KMS-11 (cell line): Measurements from ENCODE around the gene LRRIQ1.

ENCODE experiments used
- H2AFZ ChIP-seq: fragments of 200-600 bp; sonication (generic); 2 replicates; pipeline ENCODE4 v1.6.1; 2016; ENCODE audit warnings: antibody characterized with exemption, mixed run types, low read depth
- H3K27ac ChIP-seq: fragments of 200-600 bp; sonication (generic); 2 replicates; pipeline ENCODE4 v1.6.1; 2016; ENCODE audit warnings: mild to moderate bottlenecking, mixed run types
- H3K27me3 ChIP-seq: fragments of 200-600 bp; sonication (generic); 2 replicates; pipeline ENCODE4 v1.6.1; 2017; ENCODE audit warnings: mild to moderate bottlenecking, low read depth, mixed run types, moderate library complexity; ENCODE audit not compliant: insufficient read depth
- H3K36me3 ChIP-seq: fragments of 200-600 bp; sonication (generic); 2 replicates; pipeline ENCODE4 v1.6.1; 2017; ENCODE audit warnings: mild to moderate bottlenecking, mixed run types; ENCODE audit not compliant: insufficient read depth
- H3K4me1 ChIP-seq: fragments of 200-600 bp; sonication (generic); 2 replicates; pipeline ENCODE4 v1.6.1; 2016; ENCODE audit warnings: mild to moderate bottlenecking, low read depth, mixed run types; ENCODE audit not compliant: poor library complexity, severe bottlenecking
- H3K4me2 ChIP-seq: fragments of 200-600 bp; sonication (generic); 2 replicates; pipeline ENCODE4 v1.7.0; 2016; ENCODE audit warnings: mild to moderate bottlenecking, mixed run types
- H3K4me3 ChIP-seq: fragments of 200-600 bp; sonication (generic); IDR thresholded peaks from 2 replicates; pipeline ENCODE4 v1.6.1; 2017; ENCODE audit warnings: low read depth, low read length, mixed read lengths; ENCODE audit not compliant: insufficient read depth
- H3K79me2 ChIP-seq: fragments of 200-600 bp; sonication (generic); 2 replicates; pipeline ENCODE4 v1.6.1; 2016; ENCODE audit warnings: low read depth, mixed run types; ENCODE audit not compliant: insufficient read depth
- H3K9ac ChIP-seq: fragments of 200-600 bp; sonication (generic); 2 replicates; pipeline ENCODE4 v1.6.1; 2016; ENCODE audit warnings: mild to moderate bottlenecking, mixed run types
- H4K20me1 ChIP-seq: fragments of 200-600 bp; sonication (generic); 2 replicates; pipeline ENCODE4 v1.6.1; 2016; ENCODE audit warnings: mild to moderate bottlenecking, mixed run types; ENCODE audit not compliant: insufficient read depth
- CTCF ChIP-seq: fragments of 200-600 bp; sonication (generic); conservative IDR thresholded peaks from 2 replicates; pipeline ENCODE4 v1.6.1; 2017; ENCODE audit warnings: low read depth, mild to moderate bottlenecking, antibody characterized with exemption, low read length, moderate library complexity, mixed read lengths

Gene LRRIQ1

GRCh38 chr12:85059594-85059993, 23.4 kb downstream of the LRRIQ1 start:
- H4K20me1 ChIP-seq = no peaks in the 10 kb centered on the region
- H2AFZ ChIP-seq = no peak overlapping the region
- H3K9ac ChIP-seq = no peak overlapping the region
- TF ChIP-seq CTCF = no peak
- H3K4me3 ChIP-seq = no peak overlapping the region
- H3K4me1 ChIP-seq = no peaks in the 10 kb centered on the region
- H3K27me3 ChIP-seq = no peaks in the 10 kb centered on the region
- H3K79me2 ChIP-seq = no peaks in the 10 kb centered on the region
- H3K27ac ChIP-seq = no peak overlapping the region
- no peaks in the 10 kb centered on the region for H3K36me3 ChIP-seq
- H3K4me2 ChIP-seq = no peak overlapping the region

DNA sequence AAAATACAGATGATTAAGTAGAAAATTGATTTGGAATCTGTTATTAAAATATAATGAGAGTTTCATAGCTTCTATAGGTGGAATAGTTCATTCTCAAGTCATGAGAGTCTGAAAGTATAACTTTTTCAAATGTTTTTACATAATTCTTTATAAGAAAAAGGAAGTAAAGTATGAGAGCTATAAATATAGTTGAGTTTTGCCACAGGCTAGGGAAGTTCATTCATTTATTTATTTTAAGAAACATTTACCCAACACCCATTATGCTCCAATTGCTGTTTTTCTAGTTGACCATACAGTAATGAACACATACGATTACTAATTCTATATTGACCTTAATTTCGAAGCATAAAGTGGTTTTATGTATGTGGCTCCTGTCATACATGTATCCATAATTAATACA, 24.8 kb downstream of the LRRIQ1 start:
- no peak overlapping the region for H3K4me2 ChIP-seq
- H3K9ac ChIP-seq = no peak overlapping the region
- H3K79me2 ChIP-seq = no peaks in the 10 kb centered on the region
- H3K36me3 ChIP-seq = no peaks in the 10 kb centered on the region
- no peaks in the 10 kb centered on the region for H4K20me1 ChIP-seq
- no peak overlapping the region for H3K27ac ChIP-seq
- no peak overlapping the region for H3K4me3 ChIP-seq
- H3K27me3 ChIP-seq = no peaks in the 10 kb centered on the region
- H3K4me1 ChIP-seq = no peaks in the 10 kb centered on the region
- no peak for TF ChIP-seq CTCF
- H2AFZ ChIP-seq = no peak overlapping the region

DNA sequence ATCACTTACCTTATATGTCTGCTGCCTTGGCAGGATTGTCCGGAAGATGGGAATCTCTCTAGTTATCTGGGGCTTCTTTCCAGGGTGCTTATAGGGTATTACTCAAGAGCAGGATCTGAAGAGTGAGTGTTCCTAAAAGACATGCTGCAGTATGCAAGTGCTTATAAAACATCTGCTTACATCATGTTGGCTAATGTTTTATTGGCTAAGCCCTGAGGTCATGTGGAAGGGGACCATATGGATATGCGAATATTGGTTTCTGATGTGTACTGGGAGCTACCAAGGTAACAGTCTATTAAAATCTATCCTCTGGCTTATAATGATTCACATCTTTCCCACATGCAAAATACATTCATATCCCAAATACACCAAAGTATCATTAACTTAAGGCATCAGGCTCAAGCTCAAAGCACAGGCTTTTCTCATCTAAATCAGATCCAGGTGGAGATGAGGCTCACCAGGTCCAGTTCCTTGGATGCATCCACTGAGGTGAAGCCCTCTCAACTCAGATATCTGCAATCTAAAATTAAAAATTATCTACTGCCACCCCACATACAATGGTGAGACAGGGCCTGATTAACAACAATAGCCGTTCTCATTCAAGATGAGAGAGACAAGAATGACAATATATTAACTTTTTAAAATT, 29.8 kb downstream of the LRRIQ1 start:
- no peaks in the 10 kb centered on the region for H3K27me3 ChIP-seq
- H3K4me2 ChIP-seq = no peak overlapping the region
- no peak overlapping the region for H2AFZ ChIP-seq
- no peak overlapping the region for H3K9ac ChIP-seq
- H3K79me2 ChIP-seq = no peaks in the 10 kb centered on the region
- no peak overlapping the region for H3K4me3 ChIP-seq
- no peaks in the 10 kb centered on the region for H3K4me1 ChIP-seq
- TF ChIP-seq CTCF = no peak
- H3K36me3 ChIP-seq = no peaks in the 10 kb centered on the region
- no peak overlapping the region for H3K27ac ChIP-seq
- no peaks in the 10 kb centered on the region for H4K20me1 ChIP-seq

DNA sequence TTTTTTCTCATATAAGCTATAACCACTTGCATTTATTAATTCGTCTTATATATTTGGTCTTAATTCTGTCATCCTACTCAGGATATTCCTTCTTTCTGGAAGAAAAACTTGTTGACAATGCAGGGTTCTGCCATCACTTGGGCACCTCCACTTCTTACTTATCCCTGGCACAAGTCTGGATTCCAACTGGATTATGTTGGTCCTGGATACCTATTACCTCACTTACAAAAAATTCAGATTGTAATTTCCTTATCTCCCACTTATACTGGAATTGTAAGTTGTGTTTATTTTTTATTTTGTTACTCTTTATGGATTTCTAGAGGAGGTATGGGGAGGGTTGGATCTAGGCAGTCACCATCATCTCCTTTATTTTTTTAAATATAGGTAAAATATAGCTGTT, 36.7 kb downstream of the LRRIQ1 start:
- no peaks in the 10 kb centered on the region for H3K79me2 ChIP-seq
- no peaks in the 10 kb centered on the region for H3K27me3 ChIP-seq
- no peaks in the 10 kb centered on the region for H3K36me3 ChIP-seq
- H2AFZ ChIP-seq = no peak overlapping the region
- no peak overlapping the region for H3K27ac ChIP-seq
- no peak overlapping the region for H3K9ac ChIP-seq
- no peak for TF ChIP-seq CTCF
- no peak overlapping the region for H3K4me3 ChIP-seq
- no peaks in the 10 kb centered on the region for H3K4me1 ChIP-seq
- no peak overlapping the region for H3K4me2 ChIP-seq
- H4K20me1 ChIP-seq = no peaks in the 10 kb centered on the region
